ENCODE data around the gene MOCOS.

GRCh38 chr18:36312806-36313395 lies 125.6 kb downstream of the MOCOS start:
- TF ChIP-seq, protein P1, sequence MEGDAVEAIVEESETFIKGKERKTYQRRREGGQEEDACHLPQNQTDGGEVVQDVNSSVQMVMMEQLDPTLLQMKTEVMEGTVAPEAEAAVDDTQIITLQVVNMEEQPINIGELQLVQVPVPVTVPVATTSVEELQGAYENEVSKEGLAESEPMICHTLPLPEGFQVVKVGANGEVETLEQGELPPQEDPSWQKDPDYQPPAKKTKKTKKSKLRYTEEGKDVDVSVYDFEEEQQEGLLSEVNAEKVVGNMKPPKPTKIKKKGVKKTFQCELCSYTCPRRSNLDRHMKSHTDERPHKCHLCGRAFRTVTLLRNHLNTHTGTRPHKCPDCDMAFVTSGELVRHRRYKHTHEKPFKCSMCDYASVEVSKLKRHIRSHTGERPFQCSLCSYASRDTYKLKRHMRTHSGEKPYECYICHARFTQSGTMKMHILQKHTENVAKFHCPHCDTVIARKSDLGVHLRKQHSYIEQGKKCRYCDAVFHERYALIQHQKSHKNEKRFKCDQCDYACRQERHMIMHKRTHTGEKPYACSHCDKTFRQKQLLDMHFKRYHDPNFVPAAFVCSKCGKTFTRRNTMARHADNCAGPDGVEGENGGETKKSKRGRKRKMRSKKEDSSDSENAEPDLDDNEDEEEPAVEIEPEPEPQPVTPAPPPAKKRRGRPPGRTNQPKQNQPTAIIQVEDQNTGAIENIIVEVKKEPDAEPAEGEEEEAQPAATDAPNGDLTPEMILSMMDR (optimal IDR thresholded peaks at IDR 0.05 in 1 of 3, IDR thresholded peaks at IDR 0.05 in 1 of 3, conservative IDR thresholded peaks at IDR 0.05 in 1 of 3; ENCODE audit: extremely low read depth in 1 of 3, insufficient read depth in 2 of 3, low read length in 3 of 3), result no peak
- TF ChIP-seq EZH2 (IDR thresholded peaks at IDR 0.05; ENCODE audit: low read length), result no peak

Data from keratinocyte (primary cell).